GM18517 (cell line): ENCODE results near the gene SMTNL1.
"Not testable (repeated sequence)": the region's sequence is repeated elsewhere in the genome, so short reads cannot be mapped to it uniquely, and the experiment has no call there.

Experiments used
- ATAC-seq: cut with Tn5 transposase; IDR thresholded peaks from one replicate; pipeline ENCODE4 v1.9.1; 2021; ENCODE audit warnings: mild to moderate bottlenecking, moderate library complexity; ENCODE audit not compliant: unreplicated experiment

SMTNL1 gene

DNA sequence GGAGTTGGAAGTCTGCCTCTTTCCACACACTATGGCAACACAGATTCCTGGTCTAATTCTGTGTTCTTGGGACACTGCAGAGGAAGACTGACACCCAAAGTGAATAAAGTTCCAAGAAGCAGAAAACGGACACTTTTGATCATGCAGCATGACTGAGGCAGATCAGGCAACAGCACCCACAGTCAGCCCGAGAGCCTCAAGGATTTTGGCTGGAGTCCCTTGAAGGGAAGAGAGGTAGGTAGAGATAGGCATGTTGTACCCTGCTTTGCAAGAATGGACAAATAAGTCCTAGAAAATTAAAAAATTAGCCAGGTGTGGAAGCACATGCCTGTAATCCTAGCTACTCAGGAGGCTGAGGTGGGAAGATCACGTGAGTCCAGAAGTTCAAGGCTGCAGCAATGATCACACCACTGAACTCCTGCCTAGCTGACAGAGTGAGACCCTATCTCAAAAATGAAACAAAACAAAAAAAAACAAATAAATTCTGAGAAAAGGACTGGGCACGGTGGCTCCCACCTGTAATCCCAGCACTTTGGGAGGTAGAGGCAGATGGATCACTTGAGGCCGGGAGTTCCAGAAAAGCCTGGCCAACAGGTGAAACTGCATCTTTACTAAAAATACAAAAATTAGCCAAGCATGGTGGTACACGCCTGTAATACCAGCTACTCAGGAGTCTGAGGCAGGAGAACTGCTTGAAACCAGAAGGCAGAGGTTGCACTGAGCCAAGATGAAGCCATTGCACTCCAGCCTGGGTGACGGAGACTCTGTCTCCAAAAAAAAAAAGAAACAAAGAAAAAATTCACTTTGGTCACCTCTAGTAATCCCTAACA is 28.8 kb upstream of the SMTNL1 start:
- ATAC-seq: no peak

DNA sequence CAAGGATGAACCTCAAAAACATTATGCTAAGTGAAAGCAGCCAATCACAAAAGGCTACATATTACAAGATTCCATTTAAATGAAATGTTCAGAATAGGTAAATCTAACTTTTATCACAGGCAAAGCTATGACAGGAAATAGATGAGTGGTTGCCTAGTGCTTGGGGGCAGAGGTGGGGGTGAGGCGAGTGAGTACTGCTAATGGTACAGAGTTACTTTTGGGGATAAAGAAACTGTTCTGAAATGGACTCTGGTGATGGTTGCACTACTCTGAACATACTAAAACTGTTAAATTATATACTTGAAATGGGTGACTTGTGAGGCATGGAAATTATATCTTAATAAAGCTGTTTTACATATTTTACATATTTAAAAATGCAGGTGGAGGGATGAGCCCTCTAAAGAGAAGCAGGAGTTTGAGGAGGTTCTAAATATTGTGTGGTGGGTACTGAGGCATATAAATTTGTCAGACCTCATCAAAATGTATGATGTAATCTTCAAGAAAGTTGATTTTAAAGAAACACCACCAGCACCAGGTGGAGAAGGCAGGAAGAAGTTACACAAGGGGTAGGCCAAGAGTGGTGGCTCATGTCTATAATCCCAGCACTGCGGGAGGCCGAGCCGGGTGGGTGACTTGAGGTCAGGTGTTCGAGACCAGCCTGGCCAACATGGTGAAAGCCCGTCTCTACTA is 25.5 kb upstream of the SMTNL1 start:
- no peak for ATAC-seq

DNA sequence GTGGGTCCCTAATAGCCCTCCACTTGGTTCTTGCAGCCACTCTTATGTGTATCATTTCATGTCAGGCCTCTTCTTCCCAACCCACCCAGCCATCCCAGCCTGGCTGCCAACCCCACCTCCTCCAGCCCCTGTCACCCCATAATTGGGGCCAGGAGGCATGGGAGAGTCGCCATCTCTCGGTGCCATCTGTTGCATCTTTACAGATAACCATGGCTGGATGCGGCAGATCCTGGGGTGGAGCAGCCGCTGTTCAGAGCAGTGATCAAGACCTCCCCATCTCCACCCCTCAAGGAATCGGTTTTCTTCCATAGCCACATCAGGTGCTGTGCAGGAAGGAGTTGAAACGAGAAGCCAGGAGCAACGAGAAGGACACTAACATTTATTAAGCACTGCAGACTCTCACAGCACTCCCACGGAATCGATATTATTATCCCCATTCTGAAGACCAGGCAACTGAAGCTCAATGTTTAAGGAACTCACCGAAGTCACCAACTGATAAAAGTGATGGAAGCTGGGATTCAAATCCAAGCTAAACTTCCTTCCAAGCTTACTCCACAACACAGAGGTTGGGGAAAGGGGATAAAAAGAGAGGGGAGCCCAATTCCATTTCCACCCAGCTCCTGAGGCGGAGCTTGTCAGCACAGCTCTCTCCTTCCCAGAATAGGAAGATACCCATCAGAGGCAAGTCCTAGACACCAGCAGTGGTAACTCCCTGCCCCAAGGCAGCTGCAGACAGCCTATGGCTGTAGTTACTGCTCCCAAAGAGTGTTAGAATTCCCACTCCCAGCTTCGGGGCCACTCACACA is 24.5 kb upstream of the SMTNL1 start:
- no peak for ATAC-seq

DNA sequence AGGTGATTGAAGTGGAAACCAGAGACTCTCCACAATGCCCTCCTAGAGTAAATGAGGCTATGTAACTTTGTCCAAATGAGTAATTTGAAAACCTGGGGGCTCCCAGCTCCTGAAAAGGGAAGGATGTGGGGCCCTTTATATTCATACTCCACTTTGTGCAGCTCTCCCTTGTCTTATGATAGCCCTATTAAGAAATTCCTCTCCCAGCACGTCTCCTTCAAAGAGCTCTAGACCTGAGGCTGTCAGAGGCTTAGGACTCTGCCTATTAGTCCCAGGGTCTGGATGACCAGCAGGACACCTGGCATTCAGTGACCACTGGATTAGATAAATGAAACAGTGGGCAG is 24.0 kb upstream of the SMTNL1 start:
- no peak for ATAC-seq

DNA sequence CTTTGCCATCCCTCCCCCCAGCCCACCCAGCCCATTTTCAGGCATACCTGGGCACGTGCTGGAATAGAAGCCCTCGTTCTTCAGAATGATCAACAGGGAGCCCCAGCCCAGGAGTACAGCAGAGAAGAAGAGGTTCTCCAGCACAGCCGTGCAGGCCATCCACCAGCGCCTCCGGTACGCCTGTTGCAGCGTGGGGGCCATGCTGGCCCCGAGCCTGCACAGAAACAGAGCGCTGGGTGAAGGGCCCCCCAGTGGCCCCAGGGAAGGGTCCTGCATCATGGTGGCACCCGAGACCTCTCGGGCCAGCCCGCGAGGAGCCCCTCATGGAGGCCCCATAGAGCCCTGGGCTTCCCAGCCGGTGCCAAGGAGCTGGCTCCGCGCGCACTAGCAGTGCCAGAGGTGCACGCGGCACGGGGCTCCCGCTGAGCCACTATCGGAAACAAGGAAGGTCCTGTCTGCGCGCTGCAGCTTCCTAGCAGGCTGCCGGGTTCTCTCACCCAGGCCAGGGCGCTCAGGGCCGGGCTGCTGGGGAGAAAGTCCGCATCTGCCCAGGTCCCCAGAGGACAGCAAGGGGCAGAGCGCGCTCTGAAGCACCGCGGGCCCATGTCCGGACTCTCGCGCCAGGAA is 23.4 kb upstream of the SMTNL1 start:
- peak; percentile 33 for ATAC-seq

DNA sequence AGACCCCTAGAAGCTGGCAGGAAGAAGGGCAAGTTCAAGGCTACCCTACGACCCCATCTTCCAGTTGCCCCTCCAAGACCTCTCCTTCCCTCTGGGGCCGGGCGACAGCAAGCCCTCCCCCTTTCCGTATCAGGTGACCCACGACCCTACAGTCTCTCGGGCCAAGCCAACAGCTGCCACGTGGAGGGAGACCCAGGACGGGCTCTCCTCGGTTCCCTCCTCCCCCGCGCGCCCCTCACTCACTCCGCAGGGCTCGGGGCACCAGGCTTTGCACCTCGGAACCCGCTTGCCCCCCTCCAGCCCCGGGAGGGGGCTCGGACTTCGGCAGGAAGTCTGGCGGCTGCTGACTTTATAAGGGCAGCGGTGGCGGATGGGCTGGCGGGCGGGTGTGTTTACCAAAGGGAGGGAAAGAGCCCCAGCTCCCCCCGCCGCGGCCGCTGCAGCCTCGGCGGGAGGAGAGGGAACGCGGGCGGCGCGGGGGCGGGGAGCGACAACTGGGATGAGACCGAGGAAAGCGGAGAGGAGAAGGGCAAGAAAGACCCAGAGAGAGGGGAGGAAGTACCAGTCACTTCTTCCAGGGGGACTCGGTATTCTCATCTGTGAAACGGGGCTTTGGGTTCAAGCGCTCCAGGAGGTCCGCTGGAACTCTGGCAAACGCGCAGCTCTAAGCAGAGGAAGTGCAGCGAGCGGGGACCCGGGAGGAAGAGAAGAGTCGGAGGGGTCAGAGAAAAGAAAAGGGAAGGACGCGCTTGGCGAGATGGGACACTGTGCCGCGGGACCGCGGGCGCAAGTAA is 22.7 kb upstream of the SMTNL1 start:
- peak; percentile 22 for ATAC-seq

DNA sequence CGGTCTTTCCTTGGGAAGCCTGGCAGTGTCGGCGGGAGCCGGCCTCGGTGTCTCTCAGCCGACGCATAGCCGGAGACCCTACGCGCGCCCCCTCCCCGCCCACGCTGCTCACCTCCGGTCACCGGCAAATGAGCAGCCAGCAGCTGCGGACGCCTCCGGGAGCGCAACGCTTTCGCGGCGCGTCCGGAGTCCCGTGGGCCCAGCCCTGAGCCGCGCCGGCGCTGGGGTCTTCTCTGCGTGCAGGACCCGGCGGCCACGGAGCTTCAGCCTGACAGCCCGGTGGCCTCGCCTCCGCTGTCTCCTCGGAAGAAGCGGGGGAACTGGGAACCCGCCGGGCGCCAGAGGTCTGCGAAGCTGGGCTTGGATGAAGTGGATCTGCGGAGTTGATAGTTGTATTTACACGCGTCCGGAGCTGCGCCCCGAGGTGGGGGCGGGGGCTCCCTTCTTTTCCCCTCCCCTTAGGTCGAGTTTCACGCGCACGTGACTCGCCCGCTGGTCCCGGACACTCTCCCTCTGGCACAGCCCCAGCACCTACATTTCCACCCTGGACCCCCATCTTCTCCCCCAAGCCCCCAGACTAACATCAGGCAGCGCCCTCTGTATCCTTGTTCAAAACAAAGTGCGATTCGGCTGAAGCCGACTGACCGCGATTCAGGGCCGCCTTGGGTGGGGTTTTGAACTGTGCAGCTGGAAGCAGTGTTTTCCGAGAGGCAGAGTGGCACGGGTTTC is 21.9 kb upstream of the SMTNL1 start, which contains the start of gene SLC43A1:
Gene SLC43A1 (minus strand): TSS at position 371 of the 729 bp plus-strand sequence. CDS start 1,591 bp downstream, outside the sequence.
- ATAC-seq: peak; percentile 52

DNA sequence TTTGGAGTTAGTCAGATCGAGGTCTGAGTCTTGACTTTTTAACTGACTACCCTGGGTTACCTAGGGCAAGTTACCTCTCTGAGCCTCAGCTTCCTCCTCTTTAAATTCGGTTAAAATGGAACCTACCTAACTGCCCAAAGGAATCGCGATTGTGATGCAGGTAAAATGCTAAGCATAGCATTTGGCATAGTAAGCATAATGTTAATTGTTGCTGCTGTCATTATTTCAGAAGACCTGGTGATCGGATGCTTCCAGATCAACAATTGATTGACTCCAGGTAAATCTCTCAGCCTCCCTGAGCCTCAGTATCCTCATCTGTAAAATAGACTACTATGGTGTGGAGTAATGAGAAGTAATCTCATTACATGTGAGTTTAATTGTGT is 21.3 kb upstream of the SMTNL1 start:
- no peak for ATAC-seq

DNA sequence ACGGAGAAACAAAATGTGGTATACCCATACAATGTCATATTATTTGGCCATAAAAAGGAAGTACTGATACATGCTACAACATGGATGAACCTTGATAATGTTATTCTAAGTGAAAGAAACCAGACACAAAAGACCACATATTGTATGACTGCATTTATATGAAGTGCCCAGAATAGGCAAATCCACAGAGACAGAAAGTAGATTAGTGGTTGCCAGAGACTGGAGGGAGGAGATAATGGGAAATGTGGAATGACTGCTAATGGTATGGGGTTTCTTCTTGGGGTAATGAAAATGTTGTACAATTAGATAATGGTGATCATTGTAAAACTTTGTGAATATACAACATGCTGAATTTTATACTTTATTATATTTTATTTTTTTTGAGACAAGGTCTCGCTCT is 16.3 kb upstream of the SMTNL1 start:
- ATAC-seq: no peak

DNA sequence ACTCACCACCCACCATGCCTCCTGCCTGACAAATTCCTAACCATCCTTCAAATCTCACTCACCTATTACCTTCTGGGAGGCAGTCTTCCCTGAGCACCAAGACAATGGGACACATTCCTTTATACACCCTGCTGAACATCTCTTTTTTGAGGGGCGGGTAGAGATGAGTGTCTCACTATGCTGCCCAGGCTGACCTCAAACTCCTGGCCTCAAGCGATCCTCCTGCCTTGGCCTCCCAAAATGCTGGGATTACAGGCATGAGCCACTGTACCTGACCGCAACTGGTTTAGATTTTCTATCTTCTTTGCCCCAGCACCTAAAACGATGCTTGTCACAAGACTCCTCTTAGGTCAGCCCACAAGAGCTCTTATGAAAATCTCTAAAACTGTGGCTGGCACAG is 14.0 kb upstream of the SMTNL1 start:
- ATAC-seq: no peak

DNA sequence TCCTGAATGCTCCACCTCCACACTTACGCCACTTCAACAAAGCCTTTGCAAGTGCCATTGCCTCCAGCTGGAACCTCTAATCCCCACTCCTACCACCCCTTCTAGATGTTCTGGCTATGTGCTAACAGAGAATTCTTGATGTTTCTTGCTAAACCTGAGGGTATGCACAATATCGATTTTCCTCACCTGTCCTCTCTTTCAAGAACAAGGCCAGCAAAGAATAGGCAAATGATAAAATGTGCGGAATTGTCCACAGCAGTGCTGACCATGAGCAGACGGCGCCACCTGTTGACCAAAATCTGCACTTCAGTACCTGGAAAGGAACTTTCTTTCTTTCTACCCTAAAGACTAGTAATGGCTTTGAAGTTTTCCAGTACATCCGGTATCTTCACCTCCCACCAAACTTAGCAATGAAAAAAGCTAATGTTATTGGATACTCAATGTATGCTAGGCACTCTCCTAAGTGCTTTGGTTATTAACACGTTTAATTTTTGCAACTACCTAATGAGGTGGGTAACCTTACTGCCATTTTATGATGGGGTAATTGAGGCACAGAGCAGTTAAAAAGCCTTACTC is 10.3 kb upstream of the SMTNL1 start:
- ATAC-seq: no peak

DNA sequence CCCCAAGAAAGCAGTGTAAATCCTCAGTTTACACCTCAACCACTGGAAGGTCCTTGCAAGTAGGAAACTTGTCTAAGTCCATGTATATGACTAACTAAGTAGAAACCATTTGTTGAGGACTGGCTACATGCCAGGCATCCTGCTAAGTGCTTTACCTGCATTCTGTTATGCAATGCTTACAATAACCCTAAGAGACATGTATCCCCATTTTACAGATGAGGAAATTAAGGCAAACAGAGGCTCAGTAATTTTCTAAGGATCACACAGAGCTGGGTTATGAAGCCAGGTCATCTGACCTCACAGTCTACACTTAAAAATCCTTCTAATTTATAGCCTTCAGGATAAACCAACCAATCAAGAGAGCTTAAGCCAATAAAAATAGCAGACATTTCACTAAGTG is 8.4 kb upstream of the SMTNL1 start:
- ATAC-seq: no peak

DNA sequence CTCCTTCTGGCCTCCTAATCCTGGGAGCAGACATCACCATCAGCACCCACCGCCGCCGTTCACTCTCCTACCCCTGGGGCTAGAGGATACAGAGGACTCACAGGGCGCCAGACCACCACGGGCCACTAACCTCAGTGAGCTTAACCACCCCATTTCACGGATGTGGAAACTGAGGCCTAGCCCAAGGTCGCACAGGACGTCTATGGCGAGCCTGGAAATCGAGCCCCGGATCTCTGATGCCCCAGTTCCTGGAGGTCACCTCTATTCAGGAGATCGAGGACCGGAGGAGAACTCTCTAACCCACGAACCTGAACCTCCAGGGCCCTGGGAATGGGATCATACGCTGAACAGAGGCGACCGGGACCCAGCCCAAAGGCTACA is 7.2 kb upstream of the SMTNL1 start:
- ATAC-seq: no peak

DNA sequence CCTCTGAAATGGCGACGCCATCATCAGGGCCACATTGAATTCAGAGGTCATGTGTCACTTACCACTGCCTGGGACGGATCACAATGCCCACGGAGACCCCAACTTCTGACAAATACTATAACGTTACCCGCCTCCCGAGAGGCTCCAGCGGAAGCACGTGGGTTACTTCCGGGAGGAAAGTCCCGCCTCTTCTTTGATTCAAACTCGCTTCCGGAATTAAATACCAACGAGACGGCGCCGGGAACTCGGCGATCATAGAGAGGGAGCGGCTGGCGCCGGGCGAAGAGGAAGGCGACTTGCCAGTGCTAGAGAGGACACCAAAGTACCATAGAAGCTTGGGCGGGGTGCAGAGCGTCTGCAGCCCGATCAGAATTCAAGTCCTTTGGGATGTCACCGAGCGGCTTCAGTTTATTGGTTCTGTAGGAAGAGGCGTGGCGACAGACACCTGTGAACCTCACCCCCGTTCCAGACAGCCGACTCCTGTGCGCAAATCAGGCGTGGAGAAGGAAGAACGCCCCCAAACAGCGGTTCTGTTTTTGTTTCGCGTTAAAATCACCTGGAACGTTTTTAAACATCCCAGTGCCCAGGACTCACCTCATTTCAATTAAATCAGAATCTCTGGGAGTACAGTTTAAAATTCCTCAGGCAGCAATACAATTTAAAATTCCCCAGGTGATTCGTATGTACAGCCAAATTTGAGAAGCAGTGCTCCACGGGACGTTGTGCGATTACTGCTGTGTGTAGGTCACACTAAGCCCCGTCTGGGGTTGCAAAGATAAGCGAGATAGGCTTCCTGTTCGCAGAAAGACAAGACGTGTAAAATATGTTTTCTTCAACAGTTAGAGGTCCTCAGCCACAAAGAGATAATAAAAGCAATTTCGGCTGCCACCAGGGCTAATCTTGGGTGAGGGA is 6.5 kb upstream of the SMTNL1 start, which contains the start of gene TIMM10:
Gene TIMM10 (minus strand): TSS at position 159 of the 912 bp plus-strand sequence. CDS start 565 bp downstream, outside the sequence.
- peak; percentile 99 for ATAC-seq

DNA sequence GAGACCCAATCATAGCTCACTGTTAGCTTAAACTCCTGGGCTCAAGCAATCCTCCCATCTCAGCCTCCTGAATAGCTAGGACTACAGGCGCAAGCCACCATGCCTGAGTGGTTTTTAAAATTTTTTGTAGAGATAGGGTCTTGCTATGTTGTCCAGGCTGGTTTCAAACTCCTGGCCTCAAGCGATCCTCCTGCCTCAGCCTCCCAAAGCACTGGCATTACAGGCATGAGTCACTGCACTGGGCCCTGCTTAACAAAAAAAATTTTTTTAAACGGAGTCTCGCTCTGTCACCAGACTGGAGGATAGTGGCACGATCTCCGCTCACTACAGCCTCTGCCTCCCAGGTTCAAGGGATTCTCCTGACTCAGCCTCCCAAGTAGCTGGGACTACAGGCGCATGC is 2.9 kb upstream of the SMTNL1 start:
- not testable (repeated sequence) for ATAC-seq

DNA sequence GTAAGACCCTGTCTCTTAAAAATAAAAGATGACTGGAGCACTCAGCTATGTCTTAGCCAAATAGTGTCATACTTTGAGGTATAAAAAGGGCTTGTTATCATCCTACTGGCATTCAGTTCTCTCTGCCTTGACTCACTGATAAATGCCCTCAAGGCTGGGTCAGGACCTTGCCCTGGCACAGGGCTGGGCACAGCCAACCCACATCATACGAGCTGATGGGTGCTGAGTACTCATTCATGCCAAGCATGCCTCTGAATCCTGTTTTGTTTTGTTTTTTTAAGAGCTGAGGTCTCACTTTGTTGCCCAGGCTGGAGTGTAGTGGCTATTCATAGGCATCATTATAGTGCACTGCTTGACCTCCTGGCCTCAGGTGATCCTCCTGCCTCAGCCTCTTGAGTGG is 1.9 kb downstream of the SMTNL1 start:
- ATAC-seq: no peak

DNA sequence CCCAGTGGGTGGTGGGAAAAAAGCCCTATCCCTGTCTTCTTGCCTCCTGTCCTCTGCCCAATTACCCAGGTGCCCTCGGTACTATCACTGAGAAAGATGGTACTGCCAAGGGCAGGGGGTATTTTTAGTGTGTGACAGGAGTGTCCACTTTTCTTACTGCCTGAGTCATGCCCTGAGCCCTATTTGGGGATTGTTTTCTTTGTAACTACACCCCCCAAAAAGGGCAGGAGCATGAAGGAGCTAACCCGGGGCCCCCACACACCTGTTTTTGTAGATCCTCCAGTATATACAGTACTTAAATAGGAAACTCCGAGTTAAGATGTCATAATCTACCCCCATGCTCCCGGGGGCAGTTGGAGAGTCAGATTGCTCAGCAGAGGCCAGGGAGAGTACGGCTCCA is 3.8 kb downstream of the SMTNL1 start:
- no peak for ATAC-seq

DNA sequence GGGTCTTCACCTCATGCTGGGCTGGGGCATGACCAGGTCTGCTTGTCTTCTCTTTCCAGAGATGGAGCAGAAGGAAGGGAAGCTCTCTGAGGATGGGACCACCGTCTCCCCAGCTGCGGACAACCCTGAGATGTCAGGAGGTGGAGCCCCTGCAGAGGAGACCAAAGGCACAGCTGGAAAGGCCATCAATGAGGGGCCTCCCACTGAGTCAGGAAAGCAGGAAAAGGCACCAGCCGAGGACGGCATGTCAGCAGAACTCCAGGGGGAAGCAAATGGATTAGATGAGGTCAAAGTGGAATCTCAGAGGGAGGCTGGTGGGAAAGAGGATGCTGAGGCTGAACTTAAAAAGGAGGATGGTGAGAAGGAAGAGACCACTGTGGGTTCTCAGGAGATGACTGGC is 5.2 kb downstream of the SMTNL1 start:
- ATAC-seq: no peak
